ENCODE data around the gene ADGRF4.

DNA sequence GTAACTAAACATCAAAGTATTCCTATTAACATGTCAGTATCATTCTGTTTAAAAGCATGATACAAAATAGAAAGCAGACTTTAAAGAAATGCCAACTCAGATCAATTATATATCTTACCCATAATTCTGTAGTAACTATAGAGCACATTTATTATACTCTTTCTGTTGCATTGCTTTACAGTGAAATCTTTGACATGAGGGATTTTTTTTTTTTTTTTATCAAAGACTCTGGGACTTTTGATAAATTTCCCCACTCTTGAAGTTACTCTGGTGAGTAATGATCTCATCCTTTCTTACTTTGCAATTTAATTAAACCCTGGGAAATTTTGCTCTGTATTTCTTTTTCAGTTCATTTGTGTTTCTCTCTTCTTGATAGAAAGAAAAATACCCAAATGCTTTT is 17.4 kb downstream of the ADGRF4 start:
- no peak for TF ChIP-seq CTCF (IDR thresholded peaks at IDR 0.05; ENCODE audit: low read length)
- no peak for TF ChIP-seq EZH2phosphoT487 (IDR thresholded peaks at IDR 0.05; ENCODE audit: low read length)
